AG09309 (cell line): ENCODE measurements around the gene ACACB.

Source experiments
- DNase-seq: peaks from one replicate; pipeline ENCODE4 v3.0.0-alpha.2; 2010; ENCODE audit warnings: low read depth
- H3K4me3 ChIP-seq: 2 replicates; pipeline ENCODE4 v1.5.1; 2011; ENCODE audit warnings: mild to moderate bottlenecking, low read depth, low read length, moderate library complexity; ENCODE audit not compliant: control insufficient read depth
- CTCF ChIP-seq: IDR thresholded peaks from 2 replicates; pipeline ENCODE4 v1.5.1; 2011; ENCODE audit warnings: mild to moderate bottlenecking, low read depth, low read length, inconsistent platforms; ENCODE audit not compliant: insufficient read depth, control insufficient read depth; ENCODE audit errors: missing control alignments

ACACB gene

GRCh38 chr12:109125791-109126190 is 9.4 kb downstream of the ACACB start:
- DNase-seq, result no peak
- TF ChIP-seq CTCF, result no peak
- H3K4me3 ChIP-seq, result no peak overlapping the region

GRCh38 chr12:109126784-109127183 is 10.4 kb downstream of the ACACB start:
- no peak overlapping the region for H3K4me3 ChIP-seq
- no peak for TF ChIP-seq CTCF
- DNase-seq, result no peak

GRCh38 chr12:109127533-109128242 is 11.3 kb downstream of the ACACB start:
- H3K4me3 ChIP-seq, result no peak overlapping the region
- DNase-seq, result no peak
- TF ChIP-seq CTCF, result no peak

GRCh38 chr12:109130297-109131153 is 14.1 kb downstream of the ACACB start:
- TF ChIP-seq CTCF, result no peak
- H3K4me3 ChIP-seq, result no peak overlapping the region
- DNase-seq, result no peak

- H3K4me3 ChIP-seq, result no peak overlapping the region
- TF ChIP-seq CTCF, result no peak
- DNase-seq, result no peak
Observed at GRCh38 chr12:109131154-109132050, 15.0 kb downstream of the ACACB start.
